Hematopoietic multipotent progenitor cell treated with erythropoietin and hydrocortisone succinate and interleukin-3 and kit ligand, for 6 days (in vitro differentiated cells): ENCODE data around the gene ARPC1B.
A peak's percentile ranks its signal among the peaks of the same experiment; 100 is the strongest.
"Not testable (repeated sequence)": the region's sequence is repeated elsewhere in the genome, so short reads cannot be mapped to it uniquely, and the experiment has no call there.

Source experiments
- DNase-seq: peaks from one replicate; pipeline ENCODE4 v3.0.0-alpha.2; 2015

ARPC1B gene

DNA sequence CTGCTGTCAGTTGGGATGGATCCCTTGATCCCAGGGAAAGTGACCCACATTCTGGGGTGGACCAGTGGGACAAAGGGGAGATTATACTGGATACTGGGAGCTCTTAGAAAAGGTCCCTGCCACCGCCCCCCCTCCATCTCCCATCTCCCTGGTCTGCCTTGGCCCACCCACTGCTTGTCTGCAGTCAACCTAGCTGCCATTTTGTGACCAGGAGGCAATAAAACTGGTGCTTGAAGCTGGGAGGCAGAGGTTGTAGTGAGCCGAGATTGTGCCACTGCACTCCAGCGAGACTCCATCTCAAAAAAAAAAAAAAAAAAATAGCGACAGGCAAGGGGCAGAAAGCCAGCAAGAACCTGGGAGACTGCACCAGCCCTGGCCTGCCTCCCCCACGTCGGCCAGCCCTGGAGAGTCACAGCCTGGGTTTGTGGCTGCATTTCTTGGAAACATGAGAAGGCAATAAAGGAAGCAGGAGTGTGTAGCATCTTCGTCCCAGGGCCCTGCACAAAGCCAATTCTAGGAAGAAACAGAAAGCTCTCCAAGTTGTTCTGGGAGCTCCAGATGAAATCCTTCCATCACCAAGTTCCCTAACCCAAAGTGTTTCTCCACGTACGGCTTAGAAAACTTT is 4.7 kb upstream of the ARPC1B start:
- DNase-seq, result peak; percentile 58

DNA sequence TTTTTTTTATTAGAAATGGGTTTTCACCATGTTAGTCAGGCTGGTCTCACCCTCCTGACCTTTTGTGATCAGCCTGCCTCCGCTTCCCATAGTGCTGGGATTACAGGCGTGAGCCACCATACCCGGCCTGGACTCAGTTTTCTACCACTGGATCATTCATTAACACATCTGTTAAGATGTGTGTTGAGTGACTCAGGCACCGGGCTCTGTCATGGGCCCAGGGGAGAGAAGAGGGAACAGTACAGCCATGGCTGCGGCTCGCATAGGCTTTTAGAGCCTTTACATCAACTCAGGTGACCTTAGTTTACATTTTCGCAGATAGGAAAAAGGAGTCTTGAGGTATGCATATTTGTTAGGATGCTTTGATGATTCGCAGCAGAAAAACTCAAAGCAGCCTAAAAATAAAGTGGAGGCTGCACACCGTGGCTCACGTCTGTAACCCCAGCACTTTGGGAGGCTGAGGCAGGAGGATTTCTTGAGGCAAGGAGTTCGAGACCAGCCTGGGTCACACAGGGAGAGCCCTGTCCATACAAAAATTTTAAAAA is 3.1 kb upstream of the ARPC1B start:
- no peak for DNase-seq

DNA sequence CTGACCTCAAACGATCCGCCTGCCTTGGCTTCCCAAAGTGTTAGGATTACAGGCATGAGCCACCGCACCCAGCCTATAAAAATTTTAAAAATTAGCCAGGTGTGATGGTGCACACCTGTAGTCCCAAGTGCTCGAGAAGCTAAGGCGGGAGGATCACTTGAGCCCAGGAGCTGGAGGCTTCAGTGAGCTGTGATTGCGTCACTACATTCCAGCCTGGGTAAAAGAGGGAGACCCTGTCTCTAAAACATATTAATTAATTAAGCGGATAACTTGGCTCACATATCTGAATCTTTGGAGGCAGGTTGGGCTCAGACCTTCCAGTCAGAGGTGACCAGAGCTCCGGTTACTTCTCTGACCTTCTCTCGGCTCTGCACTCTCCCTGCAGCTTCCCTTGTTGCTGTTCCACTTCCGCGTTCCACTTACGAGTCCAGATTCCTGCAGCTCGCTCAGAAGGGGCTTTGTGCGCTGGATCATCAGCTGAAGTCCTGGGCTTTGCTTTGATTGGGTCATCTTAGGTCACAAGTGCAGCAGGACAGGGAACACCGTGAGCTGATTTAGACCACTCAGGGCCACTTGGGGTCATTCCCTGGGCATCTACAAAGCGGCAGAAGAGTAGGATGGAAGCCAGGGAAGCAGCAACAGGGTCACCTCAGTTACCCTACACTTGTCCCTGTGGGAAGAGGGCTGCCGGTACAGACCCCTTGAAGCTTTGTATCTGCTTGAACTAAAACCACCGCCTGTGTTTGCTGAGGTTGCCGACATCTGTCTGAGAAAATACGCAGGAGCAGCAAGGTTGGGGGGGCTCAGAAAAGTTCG is 2.0 kb upstream of the ARPC1B start:
- DNase-seq, result no peak

DNA sequence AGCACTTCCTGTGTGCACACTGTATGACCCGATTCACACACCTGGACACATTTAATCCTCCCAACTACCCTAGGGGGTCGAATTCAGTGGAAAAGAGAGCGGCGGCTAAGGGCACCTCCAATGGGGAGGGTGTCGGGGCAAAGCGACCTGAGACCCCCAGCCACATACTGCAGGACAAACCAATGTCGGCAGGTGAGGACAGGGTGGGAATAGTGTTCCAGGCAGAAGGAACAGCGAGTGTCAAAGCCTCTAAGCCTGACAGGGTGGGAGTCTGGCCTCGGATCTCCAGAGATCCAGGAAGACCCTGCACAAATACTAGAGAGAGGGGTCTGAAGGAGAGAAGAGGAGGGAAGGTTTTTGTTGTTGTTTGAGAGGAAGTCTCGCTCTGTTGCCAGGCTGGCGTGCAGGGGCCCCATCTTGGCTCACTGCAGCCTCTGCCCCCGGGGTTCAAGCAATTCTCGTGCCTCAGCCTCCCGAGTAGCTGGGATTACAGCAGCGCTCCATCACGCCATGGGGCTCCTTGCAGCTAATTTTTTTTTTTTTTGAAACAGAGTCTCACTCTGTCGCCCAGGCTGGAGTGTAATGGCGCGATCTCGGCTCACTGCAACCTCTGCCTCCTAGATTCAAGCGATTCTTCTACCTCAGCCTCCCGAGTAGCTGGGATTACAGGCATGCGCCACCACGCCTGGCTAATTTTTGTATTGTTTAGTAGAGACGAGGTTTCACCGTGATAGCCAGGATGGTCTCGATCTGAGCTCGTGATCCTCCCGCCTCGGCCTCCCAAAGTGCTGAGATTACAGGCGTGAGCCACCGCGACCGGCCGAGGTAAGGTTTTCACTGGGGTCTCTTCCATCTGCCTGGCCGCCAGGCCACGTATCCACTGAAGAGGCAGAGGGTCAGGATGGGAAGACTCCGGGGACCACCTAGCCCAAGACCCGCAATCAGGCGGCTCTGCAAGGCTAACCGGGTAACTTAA is 1.2 kb upstream of the ARPC1B start:
- DNase-seq, result no peak

DNA sequence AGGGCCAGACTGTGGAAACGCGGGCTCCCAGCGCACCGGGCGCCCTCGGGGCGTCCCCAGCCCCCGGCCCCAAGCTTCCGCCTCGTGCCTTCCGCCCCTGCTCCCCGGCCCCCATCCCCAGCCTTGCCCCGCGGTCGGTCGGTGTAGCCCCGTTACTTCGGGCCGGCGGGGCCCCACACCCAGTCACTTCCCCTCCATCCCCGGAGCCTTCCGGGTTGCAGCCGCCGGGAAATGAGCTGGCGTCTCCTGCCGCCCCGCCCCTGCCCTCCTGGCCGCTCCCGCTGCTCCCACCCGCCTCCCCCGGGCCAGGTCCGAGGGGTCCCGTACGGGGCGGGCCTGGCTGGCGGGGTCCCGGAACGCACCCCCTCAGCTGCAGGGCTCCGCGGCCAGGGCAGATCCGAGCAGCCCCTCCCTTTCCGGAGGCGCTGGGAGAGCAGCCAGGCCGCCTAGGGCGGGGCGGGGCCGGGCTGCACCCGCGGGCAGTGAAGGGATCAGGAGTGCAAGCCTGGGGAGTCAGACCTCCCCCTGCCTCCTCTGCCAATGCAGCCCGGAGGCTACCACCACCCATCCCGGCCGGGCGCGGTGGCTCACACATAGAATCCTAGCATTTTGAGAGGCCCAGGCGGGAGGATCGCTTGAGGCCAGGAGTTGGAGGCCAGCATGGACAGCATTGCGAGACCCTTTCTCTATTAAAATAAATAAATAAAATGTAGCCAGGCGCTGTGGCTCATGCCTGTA is 709 bp downstream of the ARPC1B start:
- peak; percentile 90 for DNase-seq

DNA sequence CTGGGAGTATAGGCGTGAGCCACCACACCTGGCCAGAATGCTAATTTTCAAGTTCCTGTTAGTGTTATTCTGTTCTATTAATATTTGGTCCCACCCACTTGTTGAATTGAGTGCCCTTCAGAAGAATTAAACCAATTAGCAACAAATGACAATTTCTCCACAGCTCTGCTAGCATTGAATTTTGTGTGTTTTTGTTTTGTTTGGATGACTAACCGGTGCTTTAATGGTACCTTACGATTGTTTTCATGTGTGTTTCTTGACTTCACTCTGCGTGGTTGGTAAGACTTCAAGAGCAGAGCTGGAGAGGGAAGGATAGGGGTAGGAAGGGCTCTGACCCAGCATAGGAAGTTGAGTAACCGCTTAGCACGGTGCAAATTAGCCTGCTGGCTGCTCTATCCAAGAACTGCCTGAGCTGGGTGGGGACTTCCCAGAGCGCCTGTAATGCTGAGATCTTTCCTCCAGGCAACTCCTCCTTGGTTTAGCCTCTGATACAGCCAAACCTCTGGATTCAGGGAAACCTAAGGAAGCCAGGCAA is 4.6 kb downstream of the ARPC1B start:
- DNase-seq, result peak; percentile 81

DNA sequence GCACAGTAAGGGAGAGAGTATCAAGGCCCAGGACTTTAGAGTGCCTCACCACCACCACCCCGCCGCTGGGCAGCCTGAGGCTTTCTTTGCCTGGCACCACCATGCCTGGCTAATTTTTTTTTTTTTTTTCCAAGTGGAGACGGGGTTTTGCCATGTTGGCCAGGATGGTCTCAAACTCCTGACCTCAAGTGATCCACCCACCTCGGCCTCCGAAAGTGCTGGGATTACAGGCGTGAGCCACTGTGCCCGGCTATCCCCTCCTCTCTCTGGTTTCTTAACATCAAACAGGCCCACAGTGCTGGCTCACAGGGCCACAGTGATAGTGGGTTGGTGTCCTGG is 5.1 kb downstream of the ARPC1B start:
- DNase-seq, result not testable (repeated sequence)

DNA sequence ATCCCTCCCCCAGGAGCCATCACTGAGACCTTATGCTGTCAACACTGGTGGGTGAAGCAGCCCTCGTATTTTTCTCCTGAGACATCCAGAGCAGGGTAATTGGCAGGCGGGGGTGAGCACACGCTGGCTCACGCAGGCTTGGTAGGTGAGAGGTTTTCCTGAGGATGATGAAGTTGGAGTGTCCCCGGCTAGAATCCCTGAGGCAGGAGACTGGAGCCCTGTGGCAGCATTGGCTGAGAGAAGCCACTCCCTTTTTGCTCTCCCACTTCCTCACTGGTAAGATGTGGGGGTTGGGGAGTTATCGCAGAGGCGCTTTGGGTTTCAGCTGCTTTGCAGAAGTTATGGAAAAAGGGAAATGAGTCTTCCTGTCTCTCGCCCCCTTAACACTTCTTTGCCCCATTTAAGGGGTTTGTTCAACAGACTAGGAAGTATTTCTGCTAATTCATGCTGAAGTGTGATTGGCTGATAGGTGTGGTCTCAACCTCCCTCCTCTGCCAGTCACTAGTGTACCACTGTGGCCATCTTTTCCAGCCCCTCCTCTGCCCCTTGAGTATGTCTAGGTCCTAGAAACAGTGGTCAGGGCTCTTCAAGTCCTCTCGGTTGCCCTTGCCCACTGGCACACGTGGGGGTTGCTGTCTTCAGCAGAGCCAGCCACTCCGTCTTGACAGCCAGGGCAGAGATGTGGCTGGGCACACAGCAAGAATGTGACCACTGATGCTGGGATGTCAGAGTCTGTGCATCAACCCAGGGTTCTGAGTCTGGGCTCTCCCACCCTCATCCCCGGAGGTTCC is 5.7 kb downstream of the ARPC1B start:
- peak; percentile 90 for DNase-seq

DNA sequence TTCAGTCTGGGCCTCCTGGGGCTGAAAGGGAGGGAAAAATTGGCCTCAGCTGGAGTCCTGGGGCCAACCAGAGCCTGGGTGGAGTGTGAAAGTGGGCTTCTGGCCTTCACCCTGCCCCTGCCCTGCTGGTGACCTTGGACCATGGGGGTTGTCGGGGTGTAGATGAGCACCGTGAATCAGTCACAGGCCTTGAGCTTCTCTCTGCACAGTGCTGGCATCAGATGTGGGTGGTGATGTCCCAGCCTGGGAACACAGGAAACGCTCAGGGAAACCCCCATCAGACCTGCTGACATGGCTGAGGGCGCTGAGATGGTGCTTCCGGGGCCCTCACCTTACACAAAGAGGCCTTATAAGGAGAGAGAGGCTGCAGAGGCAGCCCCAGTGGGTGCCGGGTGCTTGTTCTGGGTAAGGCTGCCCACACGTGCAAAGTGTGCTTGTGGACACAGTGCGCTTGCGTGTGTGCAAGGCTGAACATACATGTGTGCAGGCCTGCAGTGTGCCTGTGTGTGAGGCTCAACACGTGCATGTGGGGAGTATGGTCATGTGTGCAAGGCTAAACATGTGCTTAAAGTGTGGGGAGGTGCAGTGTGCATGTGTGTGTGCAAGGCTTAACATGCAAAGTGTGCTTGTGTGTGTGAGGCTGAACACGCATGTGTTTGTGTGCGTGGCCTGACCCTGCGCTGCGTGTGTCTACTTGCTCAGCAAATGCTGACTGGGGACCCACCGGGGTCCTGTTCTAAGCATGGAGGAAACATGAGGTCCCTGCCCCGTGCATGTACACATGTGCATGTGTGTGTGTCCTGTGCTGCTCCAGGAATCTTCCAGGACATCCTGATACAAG is 6.5 kb downstream of the ARPC1B start:
- DNase-seq, result no peak

DNA sequence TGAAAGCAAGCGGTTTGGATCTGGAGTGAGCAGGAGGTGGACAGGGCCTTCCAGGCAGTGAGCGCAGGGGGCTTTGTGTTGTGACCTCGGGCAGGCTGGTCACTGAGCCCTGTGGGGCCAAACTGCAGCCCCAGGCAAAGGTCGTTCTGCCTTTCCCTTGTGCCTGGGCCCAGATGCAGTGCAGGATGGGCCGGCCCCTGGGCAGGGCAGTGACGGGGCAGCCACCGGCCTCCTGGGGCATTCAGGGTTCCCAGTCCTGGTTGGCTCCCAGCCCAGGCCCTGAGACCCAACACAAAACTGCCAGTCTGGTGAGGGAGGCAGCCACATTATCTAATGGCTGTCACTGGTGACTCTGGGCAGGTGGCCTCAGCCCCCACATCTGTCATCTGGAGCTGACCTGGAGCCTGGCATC is 7.1 kb downstream of the ARPC1B start:
- DNase-seq, result peak; percentile 38

DNA sequence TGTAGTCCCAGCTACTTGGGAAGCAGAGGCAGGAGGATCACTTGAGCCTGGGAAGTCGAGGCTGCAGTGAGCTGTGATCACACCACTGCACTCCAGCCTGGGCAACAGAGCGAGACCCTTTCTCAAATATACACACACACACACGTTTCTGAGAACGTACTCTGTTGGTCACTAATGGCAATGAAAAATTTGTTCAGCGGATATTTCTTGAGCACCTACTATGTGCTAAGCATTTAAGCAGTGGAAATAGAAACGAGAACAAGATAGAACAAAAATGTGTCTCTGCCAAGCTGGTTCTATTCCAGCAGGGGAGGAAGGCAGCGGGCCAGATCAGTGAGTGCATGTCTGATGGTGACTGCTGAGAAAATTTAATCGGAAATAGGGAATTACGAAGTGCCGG is 8.7 kb downstream of the ARPC1B start:
- no peak for DNase-seq

DNA sequence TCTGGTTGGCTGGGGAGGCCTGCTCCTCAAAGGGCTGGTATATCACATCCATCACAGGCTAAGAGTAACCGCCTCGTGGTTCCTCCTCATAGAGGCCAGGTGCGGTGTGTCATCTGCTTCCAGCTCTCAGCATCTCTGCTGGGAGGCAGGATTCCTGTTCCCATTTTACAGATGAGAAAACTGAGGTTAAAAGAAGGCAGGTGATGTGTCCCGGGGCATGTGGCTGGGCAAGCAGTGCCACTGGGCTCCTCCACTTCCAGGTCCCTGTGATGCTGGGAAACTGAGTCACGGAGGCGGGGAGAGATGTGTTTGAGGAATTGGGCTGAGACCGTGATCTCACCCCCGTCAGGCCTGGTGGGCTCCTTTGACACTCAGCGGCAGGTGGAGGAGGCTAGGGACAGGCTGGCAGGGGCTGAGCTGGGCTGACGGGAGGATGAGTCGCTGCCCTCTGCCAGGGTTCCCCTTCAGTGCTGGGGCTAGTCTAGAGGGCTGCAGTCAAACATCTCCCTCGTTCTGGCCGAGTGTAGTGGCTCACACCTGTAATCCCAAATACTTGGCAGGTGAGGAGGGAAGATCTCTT is 9.4 kb downstream of the ARPC1B start:
- DNase-seq, result no peak

DNA sequence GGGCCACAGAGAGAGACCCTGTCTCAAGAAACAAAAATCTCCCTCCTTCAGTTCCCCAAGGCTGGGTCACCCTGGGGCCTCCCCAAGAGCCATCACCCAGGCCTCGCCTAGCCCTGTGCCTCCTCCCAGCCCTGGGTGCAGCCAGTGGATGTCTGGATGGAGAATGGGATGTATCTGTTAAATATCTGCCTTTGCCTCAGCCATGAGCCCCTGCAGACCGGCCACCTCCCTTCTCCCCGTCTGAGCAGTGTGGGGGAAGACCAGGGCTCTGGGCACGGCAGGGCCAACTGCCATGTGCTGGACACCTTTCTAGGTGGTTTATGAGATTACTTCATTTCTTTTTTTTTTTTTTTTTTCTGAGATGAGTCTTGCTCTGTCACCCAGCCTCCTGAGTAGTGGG is 10.0 kb downstream of the ARPC1B start:
- no peak for DNase-seq

DNA sequence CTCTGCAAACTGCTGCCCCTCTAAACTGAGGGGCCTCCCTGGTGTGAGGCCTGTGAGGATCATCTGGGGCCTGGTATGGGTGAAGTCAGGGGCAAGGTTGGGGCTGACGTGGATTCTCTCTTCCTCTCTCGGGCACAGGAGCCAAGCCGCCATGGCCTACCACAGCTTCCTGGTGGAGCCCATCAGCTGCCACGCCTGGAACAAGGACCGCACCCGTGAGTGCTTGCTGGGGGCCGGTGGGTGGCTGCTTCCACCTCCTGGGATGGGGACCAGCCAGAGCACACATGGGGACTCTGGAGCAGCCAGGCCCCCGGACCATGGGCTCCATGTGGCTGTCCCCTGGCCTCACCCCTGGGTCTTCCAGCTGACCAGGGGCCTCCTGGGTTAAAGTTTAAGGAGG is 11.0 kb downstream of the ARPC1B start:
- DNase-seq, result no peak

DNA sequence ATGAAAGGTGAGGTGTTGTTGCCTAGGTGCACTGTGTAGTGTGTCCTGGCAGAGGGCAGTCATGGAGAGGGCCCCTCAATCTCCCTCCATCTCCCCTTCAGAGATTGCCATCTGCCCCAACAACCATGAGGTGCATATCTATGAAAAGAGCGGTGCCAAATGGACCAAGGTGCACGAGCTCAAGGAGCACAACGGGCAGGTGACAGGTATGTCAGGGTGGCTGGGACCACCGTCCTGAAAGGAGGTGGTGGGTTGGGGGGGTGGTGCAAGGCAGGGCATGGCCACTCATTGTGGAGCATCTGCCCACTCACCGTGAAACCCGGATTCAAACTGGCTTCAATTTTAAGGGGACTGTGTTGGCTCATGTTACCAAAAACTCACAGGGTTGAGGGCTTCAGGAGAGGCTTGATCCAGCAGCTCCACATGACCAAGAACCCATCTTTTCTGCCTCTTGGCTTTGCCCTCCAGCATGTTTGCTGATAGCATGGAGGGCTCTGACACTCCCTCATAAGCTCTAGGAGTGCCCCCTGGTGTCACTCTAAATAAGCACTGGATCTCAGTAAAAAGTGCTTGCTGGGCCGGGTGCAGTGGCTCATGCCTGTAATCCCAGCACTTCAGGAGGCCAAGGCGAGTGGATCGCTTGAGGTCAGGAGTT is 12.2 kb downstream of the ARPC1B start:
- peak; percentile 89 for DNase-seq

DNA sequence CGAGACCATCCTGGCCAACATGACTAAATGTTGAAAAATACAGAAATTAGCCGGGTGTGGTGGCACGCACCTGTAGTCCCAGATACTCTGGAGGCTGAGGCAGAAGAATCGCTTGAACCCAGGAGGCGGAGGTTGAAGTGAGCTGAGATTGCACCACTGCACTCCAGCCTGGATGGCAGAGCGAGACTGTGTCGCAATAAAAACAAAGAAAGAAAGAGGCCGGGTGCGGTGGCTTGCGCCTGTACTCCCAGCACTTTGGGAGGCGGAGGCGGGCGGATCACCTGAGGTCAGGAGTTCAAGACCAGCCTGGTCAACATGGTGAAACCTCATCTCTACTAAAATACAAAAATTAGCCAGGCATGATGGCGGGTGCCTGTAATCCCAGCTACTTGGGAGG is 12.7 kb downstream of the ARPC1B start:
- DNase-seq, result not testable (repeated sequence)

DNA sequence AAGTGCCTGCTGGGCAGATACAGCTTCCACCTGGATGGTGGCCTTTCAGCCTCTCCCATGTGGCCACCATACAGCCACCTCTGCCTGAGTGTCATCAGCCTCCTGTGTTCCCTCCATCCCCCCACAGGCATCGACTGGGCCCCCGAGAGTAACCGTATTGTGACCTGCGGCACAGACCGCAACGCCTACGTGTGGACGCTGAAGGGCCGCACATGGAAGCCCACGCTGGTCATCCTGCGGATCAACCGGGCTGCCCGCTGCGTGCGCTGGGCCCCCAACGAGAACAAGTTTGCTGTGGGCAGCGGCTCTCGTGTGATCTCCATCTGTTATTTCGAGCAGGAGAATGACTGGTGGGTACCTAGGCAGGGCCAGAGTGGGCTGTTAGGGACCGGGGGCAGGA is 13.4 kb downstream of the ARPC1B start:
- DNase-seq, result no peak

DNA sequence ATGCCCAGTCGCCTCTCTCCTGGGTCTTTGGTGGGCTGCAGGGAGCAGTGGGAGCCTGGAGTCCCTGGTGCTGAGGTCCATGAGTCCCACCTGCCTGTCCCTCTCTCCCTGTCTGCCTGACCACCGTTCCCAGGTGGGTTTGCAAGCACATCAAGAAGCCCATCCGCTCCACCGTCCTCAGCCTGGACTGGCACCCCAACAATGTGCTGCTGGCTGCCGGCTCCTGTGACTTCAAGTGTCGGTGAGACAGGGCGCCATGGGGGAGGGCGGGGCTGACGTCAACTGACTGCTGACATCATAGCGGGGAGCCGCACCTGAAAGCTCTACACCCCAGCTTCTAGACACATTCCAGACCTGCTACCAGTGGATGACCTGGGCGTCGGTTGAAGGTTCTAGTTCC is 15.2 kb downstream of the ARPC1B start:
- DNase-seq, result no peak

DNA sequence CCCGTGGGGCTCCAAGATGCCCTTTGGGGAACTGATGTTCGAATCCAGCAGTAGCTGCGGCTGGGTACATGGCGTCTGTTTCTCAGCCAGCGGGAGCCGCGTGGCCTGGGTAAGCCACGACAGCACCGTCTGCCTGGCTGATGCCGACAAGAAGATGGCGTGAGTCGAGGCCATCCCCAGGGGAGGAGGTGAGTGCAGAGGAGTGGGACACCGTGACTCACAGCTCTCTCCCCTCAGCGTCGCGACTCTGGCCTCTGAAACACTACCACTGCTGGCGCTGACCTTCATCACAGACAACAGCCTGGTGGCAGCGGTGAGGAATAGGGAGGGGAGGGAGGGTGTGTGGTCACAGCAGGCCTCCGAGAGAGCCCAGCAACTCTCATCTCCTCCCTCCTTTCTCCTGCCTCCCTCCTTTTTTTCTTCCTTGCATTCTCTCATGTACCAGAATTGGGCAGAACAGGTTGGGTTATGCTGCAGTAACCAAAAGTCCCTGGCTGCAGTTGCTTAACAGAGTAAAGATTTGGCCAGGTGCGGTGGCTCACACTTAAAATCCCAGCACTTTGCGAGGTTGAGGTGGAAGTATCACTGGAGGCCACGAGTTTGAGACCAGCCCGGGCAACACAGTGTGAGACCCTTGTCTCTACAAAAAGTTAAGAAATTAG is 16.5 kb downstream of the ARPC1B start:
- DNase-seq, result no peak
